Measurements from ENCODE around the gene ZBTB3. TPM values are rescaled to one million over a fixed set of nuclear protein-coding genes. Genes with fewer than 3 reads are reported as not detected.
A peak's percentile ranks its signal among the peaks of the same experiment; 100 is the strongest.

The ZBTB3 gene
- total and polyA plus RNA-seq, 2 of the 13 experiments (the other 11 are each of a cell fraction or from before 2014, with no cell fraction given): 3.4 to 5.2 TPM

GRCh38 chr11:62771144-62772021 lies 17.4 kb upstream of the ZBTB3 start, which contains the start of gene TAF6L (continued):
- no peak for TF ChIP-seq ZBTB40 (IDR thresholded peaks at IDR 0.05)
- TF ChIP-seq ZBTB40 (CRISPR knock-in tag; IDR thresholded peaks at IDR 0.05): no peak
- peak; percentile 84 for TF ChIP-seq KDM2A (CRISPR knock-in tag; IDR thresholded peaks at IDR 0.05; ENCODE audit: borderline replicate concordance, low read depth)
- no peak for TF ChIP-seq HNRNPL (IDR thresholded peaks at IDR 0.05; ENCODE audit: low read depth, low read length)
- peak; percentile 18; the same call in 1 of the 2 replicates for TF ChIP-seq ZNF441 (CRISPR knock-in tag; IDR thresholded peaks at IDR 0.05; ENCODE audit: borderline replicate concordance)
- TF ChIP-seq ZNF629 (CRISPR knock-in tag; conservative IDR thresholded peaks at IDR 0.05): peak; percentile 99
- TF ChIP-seq BCL3 (CRISPR knock-in tag; IDR thresholded peaks at IDR 0.05): 0 out of 2 replicates have a peak, but pooled peaks have one; percentile 14
- TF ChIP-seq ZFP90 (CRISPR knock-in tag; IDR thresholded peaks at IDR 0.05; ENCODE audit: borderline replicate concordance): no peak
- 0 out of 2 replicates have a peak, but pooled peaks have one; percentile 54 for TF ChIP-seq ZBTB3 (CRISPR knock-in tag; IDR thresholded peaks at IDR 0.05; ENCODE audit: borderline replicate concordance, low read depth)
- peak; percentile 48; the same call in 1 of the 2 replicates for TF ChIP-seq TEAD2 (CRISPR knock-in tag; IDR thresholded peaks at IDR 0.05)
- TF ChIP-seq NFIC (IDR thresholded peaks at IDR 0.05; ENCODE audit: low read length): no peak
- no peak for TF ChIP-seq GMEB2 (CRISPR knock-in tag; IDR thresholded peaks at IDR 0.05; ENCODE audit: low read depth)
- peak; percentile 96 to 98 for TF ChIP-seq NR2F1 (CRISPR knock-in tag; IDR thresholded peaks at IDR 0.05)
